Activated CD8-positive, alpha-beta memory T cell treated with anti-CD3 and anti-CD28 coated beads for 4 hours (primary cell): ENCODE data around the gene ALG3.

Source experiments
- DNase-seq, 2 donors: peaks; one replicate each; pipeline ENCODE4 v3.0.0-alpha.2; 2020; ENCODE audit warnings: low read depth in 2 of 2

ALG3 gene

DNA sequence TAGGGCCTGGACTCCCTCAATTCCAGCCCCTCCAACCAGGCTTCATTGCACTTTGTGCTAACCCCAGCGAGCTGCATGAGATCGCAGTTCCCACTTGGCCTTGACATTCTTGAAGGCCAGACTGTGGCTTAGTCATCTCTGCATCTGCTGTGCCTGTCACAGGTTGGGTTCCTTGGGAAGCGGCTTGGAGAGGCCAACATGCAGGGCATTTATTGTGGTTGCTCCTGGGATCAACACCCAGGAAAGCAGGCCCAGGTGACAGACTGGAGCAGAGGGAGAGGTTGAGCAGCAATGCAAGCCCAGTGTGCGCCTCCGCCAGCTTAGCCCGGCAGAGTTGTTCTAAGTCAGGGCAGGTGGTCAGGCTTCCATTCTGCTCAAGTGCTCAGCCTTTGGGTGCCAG is 52.2 kb downstream of the ALG3 start:
- no peak for DNase-seq

- no peak for DNase-seq
Measured at GRCh38 chr3:184193991-184194539, 54.7 kb downstream of the ALG3 start.

GRCh38 chr3:184192889-184193288 is 55.9 kb downstream of the ALG3 start:
- no peak for DNase-seq
